ENCODE measurements around the gene ZNF891. TPM values are rescaled to one million over a fixed set of nuclear protein-coding genes. Genes with fewer than 3 reads are reported as not detected.

Gene ZNF891
- total and polyA plus RNA-seq, 2 of the 13 experiments (the other 11 are each of a cell fraction or from before 2014, with no cell fraction given), result 1.3 to 2.1 TPM

DNA sequence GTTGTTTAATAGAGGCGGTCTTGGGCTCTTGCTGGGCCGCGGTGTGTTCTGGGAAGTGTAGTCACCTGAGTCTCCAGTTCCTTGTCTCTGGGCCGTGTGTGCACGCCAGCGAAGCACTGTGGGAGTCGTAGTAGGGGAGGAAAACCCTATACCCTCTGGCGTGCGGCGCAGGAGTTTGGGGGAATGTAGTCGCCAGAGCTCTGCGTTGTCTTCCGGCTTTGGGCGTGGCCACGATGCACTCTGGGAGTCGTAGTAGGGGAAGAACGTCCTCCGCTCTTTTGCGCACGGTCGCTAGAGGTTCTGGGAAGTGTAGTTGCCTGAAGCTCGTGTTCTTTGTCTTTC, 50.1 kb downstream of the ZNF891 start (continued):
- TF ChIP-seq SNAPC4 (CRISPR knock-in tag; IDR thresholded peaks at IDR 0.05) (no peak), CSRNP2 (CRISPR knock-in tag; conservative IDR thresholded peaks at IDR 0.05; ENCODE audit: low read depth) (no peak), PLRG1 (conservative IDR thresholded peaks at IDR 0.05) (no peak)
- TF ChIP-seq, protein P1, sequence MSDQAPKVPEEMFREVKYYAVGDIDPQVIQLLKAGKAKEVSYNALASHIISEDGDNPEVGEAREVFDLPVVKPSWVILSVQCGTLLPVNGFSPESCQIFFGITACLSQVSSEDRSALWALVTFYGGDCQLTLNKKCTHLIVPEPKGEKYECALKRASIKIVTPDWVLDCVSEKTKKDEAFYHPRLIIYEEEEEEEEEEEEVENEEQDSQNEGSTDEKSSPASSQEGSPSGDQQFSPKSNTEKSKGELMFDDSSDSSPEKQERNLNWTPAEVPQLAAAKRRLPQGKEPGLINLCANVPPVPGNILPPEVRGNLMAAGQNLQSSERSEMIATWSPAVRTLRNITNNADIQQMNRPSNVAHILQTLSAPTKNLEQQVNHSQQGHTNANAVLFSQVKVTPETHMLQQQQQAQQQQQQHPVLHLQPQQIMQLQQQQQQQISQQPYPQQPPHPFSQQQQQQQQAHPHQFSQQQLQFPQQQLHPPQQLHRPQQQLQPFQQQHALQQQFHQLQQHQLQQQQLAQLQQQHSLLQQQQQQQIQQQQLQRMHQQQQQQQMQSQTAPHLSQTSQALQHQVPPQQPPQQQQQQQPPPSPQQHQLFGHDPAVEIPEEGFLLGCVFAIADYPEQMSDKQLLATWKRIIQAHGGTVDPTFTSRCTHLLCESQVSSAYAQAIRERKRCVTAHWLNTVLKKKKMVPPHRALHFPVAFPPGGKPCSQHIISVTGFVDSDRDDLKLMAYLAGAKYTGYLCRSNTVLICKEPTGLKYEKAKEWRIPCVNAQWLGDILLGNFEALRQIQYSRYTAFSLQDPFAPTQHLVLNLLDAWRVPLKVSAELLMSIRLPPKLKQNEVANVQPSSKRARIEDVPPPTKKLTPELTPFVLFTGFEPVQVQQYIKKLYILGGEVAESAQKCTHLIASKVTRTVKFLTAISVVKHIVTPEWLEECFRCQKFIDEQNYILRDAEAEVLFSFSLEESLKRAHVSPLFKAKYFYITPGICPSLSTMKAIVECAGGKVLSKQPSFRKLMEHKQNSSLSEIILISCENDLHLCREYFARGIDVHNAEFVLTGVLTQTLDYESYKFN (CRISPR knock-in tag; conservative IDR thresholded peaks at IDR 0.05), result 0 out of 2 replicates have a peak, but pooled peaks have one; percentile 4
- TF ChIP-seq, protein P2, sequence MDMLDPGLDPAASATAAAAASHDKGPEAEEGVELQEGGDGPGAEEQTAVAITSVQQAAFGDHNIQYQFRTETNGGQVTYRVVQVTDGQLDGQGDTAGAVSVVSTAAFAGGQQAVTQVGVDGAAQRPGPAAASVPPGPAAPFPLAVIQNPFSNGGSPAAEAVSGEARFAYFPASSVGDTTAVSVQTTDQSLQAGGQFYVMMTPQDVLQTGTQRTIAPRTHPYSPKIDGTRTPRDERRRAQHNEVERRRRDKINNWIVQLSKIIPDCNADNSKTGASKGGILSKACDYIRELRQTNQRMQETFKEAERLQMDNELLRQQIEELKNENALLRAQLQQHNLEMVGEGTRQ (IDR thresholded peaks at IDR 0.05; ENCODE audit: low read depth, low read length), result no peak
- TF ChIP-seq, protein P2 (CRISPR knock-in tag; IDR thresholded peaks at IDR 0.05; ENCODE audit: borderline replicate concordance), result peak; percentile 67

Measured in HepG2 (cell line).